Gastrocnemius medialis (tissue), 4 donors: Measurements from ENCODE around the gene CEP350.

Source experiments
- CTCF ChIP-seq, 5 experiments: fragments of 450-650 bp in 3 of 5; fragments of 200-600 bp in 2 of 5; sonication (generic) in 2 of 5; IDR thresholded peaks in 4 of 5; conservative IDR thresholded peaks in 1 of 5; 1 replicate in 4 of 5; 2 replicates in 1 of 5; pipeline ENCODE4 v1.5.1; 2016 to 2019; ENCODE audit warnings: antibody characterized with exemption in 5 of 5, mild to moderate bottlenecking in 3 of 5, moderate library complexity in 3 of 5
- POLR2A ChIP-seq, 2 donors: fragments of 450-650 bp; IDR thresholded peaks; one replicate each; pipeline ENCODE4 v1.6.1; 2017; ENCODE audit warnings: antibody characterized with exemption in 2 of 2, mild to moderate bottlenecking in 2 of 2, moderate library complexity in 2 of 2

GRCh38 chr1:180061019-180061418 is 106.4 kb downstream of the CEP350 start:
- TF ChIP-seq CTCF (IDR thresholded peaks at IDR 0.05 in 4 of 5, conservative IDR thresholded peaks at IDR 0.05 in 1 of 5) (no peak), POLR2A (IDR thresholded peaks at IDR 0.05) (no peak)
